VCaP (cell line): ENCODE measurements around the gene DAPK1.
A peak's percentile ranks its signal among the peaks of the same experiment; 100 is the strongest.

Experiments used
- H3K27ac ChIP-seq: fragments of 450-650 bp; 2 replicates; pipeline ENCODE4 v1.5.1; 2017
- CTCF ChIP-seq: fragments of 450-650 bp; conservative IDR thresholded peaks from 2 replicates; pipeline ENCODE4 v1.5.1; 2017; ENCODE audit warnings: mild to moderate bottlenecking, moderate library complexity

DAPK1 gene

GRCh38 chr9:87497604-87498045 is at the start of gene DAPK1:
DAPK1 (plus strand) TSS chr9:87497867; CDS start chr9:87499078, 1,211 bp downstream.
- H3K27ac ChIP-seq: peak within 1 kb of the TSS; percentile 88
- peak; percentile 58 for TF ChIP-seq CTCF

DNA sequence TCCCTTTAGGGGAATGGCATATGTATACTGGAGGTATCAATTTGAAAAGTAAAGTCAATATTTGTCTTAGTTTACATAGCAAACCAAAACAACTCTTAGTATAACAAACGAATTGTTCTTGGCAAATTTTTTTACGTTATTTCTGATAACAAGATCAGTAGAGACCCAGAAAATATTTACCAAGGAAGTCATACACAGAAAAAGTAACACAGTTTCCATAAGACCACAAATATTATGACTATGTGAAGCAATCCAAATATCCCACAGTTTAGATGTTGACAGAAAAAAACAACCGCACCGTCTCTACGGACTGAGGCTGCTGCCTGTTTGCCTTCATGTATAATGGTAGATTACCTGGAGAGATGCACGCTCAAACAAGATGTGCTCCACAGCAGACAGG is 46.5 kb upstream of the DAPK1 start:
- peak overlapping the region; percentile 53 for H3K27ac ChIP-seq
- no peak for TF ChIP-seq CTCF

- no peak overlapping the region for H3K27ac ChIP-seq
- no peak for TF ChIP-seq CTCF
These were observed 42.3 kb upstream of the DAPK1 start for GRCh38 chr9:87455407-87455806.

DNA sequence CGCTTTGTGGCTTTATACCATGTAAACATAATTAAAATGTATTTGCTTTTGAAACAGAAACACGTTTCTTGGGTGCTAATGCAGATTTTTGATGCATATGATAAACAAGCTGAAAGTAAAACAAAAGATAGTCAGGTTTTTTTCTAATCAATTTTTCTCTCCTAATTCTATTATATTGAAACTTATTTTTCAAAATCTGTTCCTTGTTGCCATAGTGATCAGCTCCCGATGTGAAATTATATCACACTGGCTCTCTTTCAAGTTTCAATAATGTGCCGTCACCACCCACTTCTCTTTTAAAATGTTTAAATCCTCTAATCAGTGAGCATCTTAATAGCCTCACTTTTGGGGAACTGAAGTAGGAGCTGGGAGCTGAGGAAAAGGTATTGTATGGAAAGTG is 36.4 kb upstream of the DAPK1 start:
- no peak overlapping the region for H3K27ac ChIP-seq
- no peak for TF ChIP-seq CTCF

DNA sequence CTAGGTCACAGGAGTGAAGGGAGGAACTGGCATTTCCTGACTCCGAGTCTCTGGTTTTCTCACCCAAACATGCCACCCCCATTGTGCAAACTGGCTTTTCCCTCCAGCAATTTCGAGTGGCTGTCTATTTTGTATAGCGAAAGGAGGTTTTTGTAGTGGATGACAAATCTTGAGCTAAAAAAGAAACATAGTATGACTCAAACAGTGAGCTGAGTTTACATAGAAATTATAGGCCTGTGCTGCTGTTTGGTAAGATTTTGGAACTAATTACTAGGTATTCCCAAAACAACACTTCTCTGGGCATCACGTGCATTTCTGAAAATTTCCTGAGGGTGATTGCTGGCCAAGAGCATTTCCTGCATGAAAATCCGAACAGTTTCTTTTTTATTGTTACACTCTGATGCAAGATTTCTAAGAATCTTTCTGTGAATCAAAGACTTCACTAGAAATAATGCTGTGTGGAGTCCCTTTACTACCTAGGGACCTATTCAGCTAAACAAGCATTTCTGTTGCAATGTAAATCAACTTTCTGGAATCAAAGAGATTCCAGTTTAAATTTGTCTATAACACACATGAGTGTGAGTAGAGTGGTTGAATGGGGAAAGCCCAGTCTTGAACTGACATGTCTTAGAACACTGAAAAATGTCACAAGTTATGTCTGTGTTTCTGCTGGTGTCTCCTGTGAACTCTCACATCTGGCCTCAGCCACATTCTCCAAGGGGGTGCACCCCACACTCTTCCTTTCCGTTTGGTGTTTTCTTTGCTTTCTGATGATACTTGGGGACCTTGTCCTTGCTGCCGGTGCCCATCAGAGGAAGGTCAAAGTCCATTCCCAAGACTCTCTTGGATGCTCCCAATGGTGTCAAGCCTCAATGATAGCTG is 33.3 kb upstream of the DAPK1 start:
- no peak overlapping the region for H3K27ac ChIP-seq
- TF ChIP-seq CTCF: no peak

DNA sequence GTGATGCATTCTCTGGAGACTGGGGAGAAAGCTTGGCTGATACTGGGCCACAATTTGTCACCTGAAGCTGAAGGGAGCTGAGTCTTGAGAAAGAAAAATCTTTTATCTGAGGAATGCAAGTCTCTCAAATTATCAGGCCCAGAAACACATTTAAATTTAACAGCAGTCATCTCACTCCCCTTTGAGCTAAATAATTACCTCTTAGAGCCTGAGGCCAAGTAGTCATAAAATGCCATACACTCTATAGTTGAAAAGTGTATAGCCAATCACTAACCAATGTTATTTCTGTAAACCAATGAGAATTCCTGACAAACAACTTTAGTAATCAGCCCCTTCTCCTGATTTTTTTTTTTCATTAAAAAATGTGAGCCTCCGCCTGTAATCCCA is 32.7 kb upstream of the DAPK1 start:
- no peak for TF ChIP-seq CTCF
- no peak overlapping the region for H3K27ac ChIP-seq

DNA sequence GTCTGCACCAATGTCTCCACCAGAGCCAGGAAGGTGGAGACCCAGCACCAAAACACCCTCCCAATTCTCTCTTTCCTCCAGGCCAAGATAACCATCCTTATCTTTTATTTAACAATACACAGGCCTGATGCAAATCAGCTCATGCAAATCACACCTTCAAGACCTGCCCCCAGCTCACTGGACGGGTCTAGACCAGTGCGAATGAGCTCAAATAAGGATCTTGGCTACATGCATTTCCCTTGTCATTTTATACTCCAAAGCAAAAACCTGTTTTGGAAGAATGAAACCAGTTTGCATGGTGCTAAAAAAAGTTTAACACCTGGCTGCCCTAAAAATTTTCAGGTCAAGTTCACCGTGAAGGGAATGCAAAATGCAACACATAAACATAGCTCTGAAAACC is 31.9 kb upstream of the DAPK1 start:
- no peak for TF ChIP-seq CTCF
- peak overlapping the region; percentile 32 for H3K27ac ChIP-seq
